Astrocyte (in vitro differentiated cells and primary cell): ENCODE data around the gene IRF2BPL. TPM values are rescaled to one million over a fixed set of nuclear protein-coding genes. Genes with fewer than 3 reads are reported as not detected.
A peak's percentile ranks its signal among the peaks of the same experiment; 100 is the strongest.

Experiments used
- DNase-seq: peaks from one replicate; pipeline ENCODE4 v3.0.0-alpha.2; 2010; ENCODE audit warnings: low read depth
- FAIRE-seq: peaks from 2 replicates; lab custom pipeline; 2011; peaks lifted over from hg19 to GRCh38; lab: Jason Lieb, UNC
- H2AFZ ChIP-seq: 2 replicates; pipeline ENCODE4 v1.6.0; 2012; ENCODE audit warnings: low read depth, low read length, inconsistent platforms
- H3K27ac ChIP-seq: 2 replicates; pipeline ENCODE4 v1.5.1; 2011; ENCODE audit warnings: low read depth, low read length, inconsistent platforms
- H3K27me3 ChIP-seq: 2 replicates; pipeline ENCODE4 v1.6.0; 2011; ENCODE audit warnings: low read length, inconsistent platforms; ENCODE audit not compliant: insufficient read depth
- H3K36me3 ChIP-seq: 2 replicates; pipeline ENCODE4 v1.5.1; 2011; ENCODE audit warnings: low read length, inconsistent platforms; ENCODE audit not compliant: insufficient read depth
- H3K4me1 ChIP-seq: 2 replicates; pipeline ENCODE4 v1.5.1; 2011; ENCODE audit warnings: low read length, inconsistent platforms; ENCODE audit not compliant: insufficient read depth
- H3K4me2 ChIP-seq: 2 replicates; pipeline ENCODE4 v1.6.0; 2012; ENCODE audit warnings: low read length, inconsistent platforms
- H3K4me3 ChIP-seq: 2 replicates; pipeline ENCODE4 v1.5.1; 2011; ENCODE audit warnings: low read depth, mild to moderate bottlenecking, low read length, inconsistent platforms; ENCODE audit not compliant: insufficient read depth
- H3K79me2 ChIP-seq: 2 replicates; pipeline ENCODE4 v1.6.0; 2012; ENCODE audit warnings: mild to moderate bottlenecking, low read length, inconsistent platforms; ENCODE audit not compliant: insufficient read depth
- H3K9ac ChIP-seq: 2 replicates; pipeline ENCODE4 v1.6.0; 2012; ENCODE audit warnings: mild to moderate bottlenecking, low read length, inconsistent platforms
- H3K9me3 ChIP-seq: 2 replicates; pipeline ENCODE4 v1.5.1; 2012; ENCODE audit warnings: low read depth, mild to moderate bottlenecking, low read length, inconsistent platforms; ENCODE audit not compliant: insufficient read depth
- H4K20me1 ChIP-seq: 2 replicates; pipeline ENCODE4 v1.6.0; 2012; ENCODE audit warnings: low read length, inconsistent platforms; ENCODE audit not compliant: insufficient read depth
- H3K27ac Mint-ChIP-seq: one replicate; pipeline ENCODE4 v1.8.0; 2021; ENCODE audit warnings: mild to moderate bottlenecking, mixed read lengths; ENCODE audit not compliant: unreplicated experiment
- H3K27me3 Mint-ChIP-seq: one replicate; pipeline ENCODE4 v1.8.0; 2021; ENCODE audit warnings: low read depth, mixed read lengths; ENCODE audit not compliant: unreplicated experiment
- H3K36me3 Mint-ChIP-seq: one replicate; pipeline ENCODE4 v1.8.0; 2021; ENCODE audit warnings: low read depth, mixed read lengths; ENCODE audit not compliant: unreplicated experiment
- H3K4me1 Mint-ChIP-seq: one replicate; pipeline ENCODE4 v1.8.0; 2021; ENCODE audit warnings: low read depth, mixed read lengths; ENCODE audit not compliant: unreplicated experiment
- H3K4me3 Mint-ChIP-seq: one replicate; pipeline ENCODE4 v1.8.0; 2021; ENCODE audit warnings: mild to moderate bottlenecking, moderate library complexity, mixed read lengths; ENCODE audit not compliant: unreplicated experiment
- H3K9me3 Mint-ChIP-seq: one replicate; pipeline ENCODE4 v1.8.0; 2021; ENCODE audit warnings: mild to moderate bottlenecking, mixed read lengths; ENCODE audit not compliant: unreplicated experiment
- CTCF ChIP-seq: IDR thresholded peaks from 2 replicates; pipeline ENCODE4 v1.5.1; 2011; ENCODE audit warnings: low read depth, mild to moderate bottlenecking, inconsistent platforms, low read length, moderate library complexity; ENCODE audit not compliant: insufficient read depth
- EZH2 ChIP-seq: IDR thresholded peaks from 2 replicates; pipeline ENCODE4 v1.6.1; 2012; ENCODE audit warnings: mild to moderate bottlenecking, low read length, inconsistent platforms; ENCODE audit not compliant: insufficient read depth
- total RNA-seq: library from RNA; stranded (reverse); gene quantifications from 2 replicates; pipeline ENCODE4 v1.2.1, GENCODE V29; 2021

IRF2BPL gene
- total RNA-seq, 1 donor from 2014 or later, result 42.7 TPM

GRCh38 chr14:77037215-77037937 is 8.9 kb upstream of the IRF2BPL start:
- peaks cover 60% of the 10 kb centered on the region for H3K4me1 Mint-ChIP-seq
- peak overlapping the region; percentile 60 for H3K4me3 Mint-ChIP-seq
- no peaks in the 10 kb centered on the region for H3K27me3 ChIP-seq
- H2AFZ ChIP-seq, result peak overlapping the region; percentile 37
- peak overlapping the region; percentile 39 for H3K4me3 ChIP-seq
- H4K20me1 ChIP-seq, result no peaks in the 10 kb centered on the region
- DNase-seq (no peak), FAIRE-seq (no peak)
- H3K9me3 Mint-ChIP-seq, result no peaks in the 10 kb centered on the region
- peak overlapping the region; percentile 87 for H3K4me2 ChIP-seq
- no peaks in the 10 kb centered on the region for H3K9me3 ChIP-seq
- peaks cover 73% of the 10 kb centered on the region for H3K4me1 ChIP-seq
- peak overlapping the region; percentile 96 for H3K27ac ChIP-seq
- peak overlapping the region; percentile 84 for H3K9ac ChIP-seq
- no peaks in the 10 kb centered on the region for H3K36me3 Mint-ChIP-seq
- TF ChIP-seq EZH2 (no peak), CTCF (no peak)
- H3K27ac Mint-ChIP-seq, result peak overlapping the region; percentile 65
- no peaks in the 10 kb centered on the region for H3K36me3 ChIP-seq
- H3K27me3 Mint-ChIP-seq, result no peaks in the 10 kb centered on the region
- no peaks in the 10 kb centered on the region for H3K79me2 ChIP-seq

GRCh38 chr14:77036484-77037214 is 8.1 kb upstream of the IRF2BPL start:
- FAIRE-seq (no peak), DNase-seq (no peak)
- no peaks in the 10 kb centered on the region for H3K79me2 ChIP-seq
- no peaks in the 10 kb centered on the region for H3K27me3 ChIP-seq
- H3K4me3 ChIP-seq, result no peak overlapping the region
- no peaks in the 10 kb centered on the region for H3K36me3 ChIP-seq
- no peaks in the 10 kb centered on the region for H3K9me3 Mint-ChIP-seq
- peaks cover 73% of the 10 kb centered on the region for H3K4me1 ChIP-seq
- no peak overlapping the region for H3K27ac ChIP-seq
- H3K4me1 Mint-ChIP-seq, result peaks cover 60% of the 10 kb centered on the region
- H3K4me3 Mint-ChIP-seq, result no peak overlapping the region
- no peaks in the 10 kb centered on the region for H4K20me1 ChIP-seq
- TF ChIP-seq EZH2, result no peak
- TF ChIP-seq CTCF, result no peak
- H3K9me3 ChIP-seq, result no peaks in the 10 kb centered on the region
- no peak overlapping the region for H2AFZ ChIP-seq
- H3K4me2 ChIP-seq, result peak overlapping the region; percentile 87
- H3K27me3 Mint-ChIP-seq, result no peaks in the 10 kb centered on the region
- no peaks in the 10 kb centered on the region for H3K36me3 Mint-ChIP-seq
- peak overlapping the region; percentile 84 for H3K9ac ChIP-seq
- peak overlapping the region; percentile 1 for H3K27ac Mint-ChIP-seq

GRCh38 chr14:77035267-77035666 is 6.8 kb upstream of the IRF2BPL start:
- H3K27me3 Mint-ChIP-seq, result no peaks in the 10 kb centered on the region
- no peak overlapping the region for H3K4me2 ChIP-seq
- no peak overlapping the region for H3K4me3 ChIP-seq
- H3K4me1 ChIP-seq, result peaks cover 69% of the 10 kb centered on the region
- FAIRE-seq (no peak), DNase-seq (no peak)
- H3K4me1 Mint-ChIP-seq, result peaks cover 53% of the 10 kb centered on the region
- no peaks in the 10 kb centered on the region for H3K79me2 ChIP-seq
- peak overlapping the region; percentile 58 for H3K27ac Mint-ChIP-seq
- H3K36me3 ChIP-seq, result no peaks in the 10 kb centered on the region
- H3K9me3 ChIP-seq, result no peaks in the 10 kb centered on the region
- no peak overlapping the region for H3K9ac ChIP-seq
- H3K27me3 ChIP-seq, result no peaks in the 10 kb centered on the region
- H3K36me3 Mint-ChIP-seq, result no peaks in the 10 kb centered on the region
- H3K4me3 Mint-ChIP-seq, result no peak overlapping the region
- H2AFZ ChIP-seq, result no peak overlapping the region
- H4K20me1 ChIP-seq, result no peaks in the 10 kb centered on the region
- no peaks in the 10 kb centered on the region for H3K9me3 Mint-ChIP-seq
- no peak overlapping the region for H3K27ac ChIP-seq
- no peak for TF ChIP-seq EZH2
- no peak for TF ChIP-seq CTCF
